Activated T-helper 1 cell treated with Interleukin-2 at 50 U/mL for 16 hours (primary cell): Measurements from ENCODE around the gene BTG2.

Experiments
- DNase-seq: peaks from one replicate; pipeline ENCODE4 v3.0.0-alpha.2; 2020; ENCODE audit warnings: low read depth

BTG2 gene

DNA sequence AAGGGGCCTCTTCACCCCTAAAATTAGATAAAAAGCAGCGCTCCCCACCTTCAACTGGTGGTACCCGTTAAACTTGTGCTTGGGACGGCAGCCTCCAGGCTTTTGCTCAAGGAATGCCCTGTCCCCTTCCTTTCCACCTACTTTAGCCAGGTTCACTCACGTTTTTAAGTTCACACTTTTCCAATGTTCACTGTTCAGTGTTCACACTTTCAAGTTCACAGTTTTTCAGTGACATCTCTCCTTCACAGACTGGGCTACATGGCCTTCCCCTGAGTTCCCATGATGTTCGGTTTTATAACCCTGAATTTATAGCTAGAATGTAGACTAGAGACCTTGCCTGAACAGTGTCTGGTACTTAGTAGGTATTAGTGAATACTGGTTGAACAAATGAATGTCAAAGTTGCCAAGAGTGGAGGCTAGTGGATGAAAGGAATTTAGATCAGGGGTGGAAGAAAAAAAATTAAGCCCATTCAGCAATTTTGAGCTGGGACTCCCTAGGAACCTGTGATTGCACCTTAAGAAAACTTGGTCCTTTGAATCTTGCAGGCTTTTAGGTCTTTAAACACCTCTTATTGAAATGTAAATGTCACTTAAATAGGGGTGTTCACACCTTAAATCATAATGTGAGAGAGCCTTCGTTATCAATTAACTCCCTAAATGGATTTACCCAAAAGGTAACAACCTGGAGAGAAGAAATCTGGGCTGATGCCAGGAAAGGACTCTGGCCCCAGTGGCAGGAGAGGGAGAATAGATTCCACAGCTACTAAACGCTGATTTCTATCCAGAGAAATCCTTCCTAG lies 12.3 kb downstream of the BTG2 start:
- no peak for DNase-seq

DNA sequence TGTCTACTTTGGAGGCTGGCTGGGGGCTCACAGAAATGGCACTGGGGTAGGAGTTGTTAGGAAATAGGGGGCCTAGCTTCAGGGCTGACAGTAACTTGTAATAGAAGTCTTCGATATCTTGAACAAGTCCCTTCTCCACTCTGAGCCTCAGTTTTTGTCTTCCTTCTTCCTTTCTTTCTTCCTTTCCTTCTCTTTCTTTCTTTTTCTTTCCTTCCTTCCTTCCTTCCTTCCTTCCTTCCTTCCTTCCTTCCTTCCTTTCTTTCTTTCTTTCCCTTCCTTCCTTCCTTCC lies 12.9 kb downstream of the BTG2 start:
- no peak for DNase-seq

DNA sequence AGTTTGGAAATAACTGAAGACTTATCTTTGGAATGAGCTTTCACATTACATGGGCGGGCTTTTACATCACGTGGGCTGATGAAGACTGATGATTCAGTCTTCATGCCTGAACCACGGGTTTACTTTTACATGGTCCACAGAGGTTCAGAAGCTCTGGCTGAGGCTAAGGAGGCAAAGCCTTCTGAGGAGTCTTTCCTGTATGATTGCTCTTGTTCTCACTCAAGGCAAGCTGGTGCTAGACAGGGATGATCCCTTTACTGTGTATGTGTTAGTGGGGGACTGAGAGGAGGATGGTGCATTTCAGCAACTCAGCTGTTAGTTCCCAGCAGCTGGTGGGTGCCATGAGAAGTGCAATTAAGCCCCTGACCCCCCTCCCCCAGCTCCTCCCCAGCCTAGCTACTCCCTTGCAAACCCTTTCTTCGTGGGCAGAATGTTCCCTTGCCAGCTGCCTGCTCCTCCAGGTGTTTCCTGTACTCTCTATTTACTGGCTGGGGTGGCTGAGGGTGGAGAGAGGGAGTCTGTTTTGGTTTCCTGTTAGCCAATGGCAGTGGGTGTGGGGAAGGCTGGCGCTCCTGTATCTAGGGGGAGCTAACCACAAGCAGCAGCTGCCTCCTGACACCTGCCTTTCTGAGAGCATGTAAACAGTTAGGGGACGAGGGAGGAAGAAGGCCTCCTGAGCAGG lies 15.4 kb downstream of the BTG2 start:
- peak; percentile 68 for DNase-seq

DNA sequence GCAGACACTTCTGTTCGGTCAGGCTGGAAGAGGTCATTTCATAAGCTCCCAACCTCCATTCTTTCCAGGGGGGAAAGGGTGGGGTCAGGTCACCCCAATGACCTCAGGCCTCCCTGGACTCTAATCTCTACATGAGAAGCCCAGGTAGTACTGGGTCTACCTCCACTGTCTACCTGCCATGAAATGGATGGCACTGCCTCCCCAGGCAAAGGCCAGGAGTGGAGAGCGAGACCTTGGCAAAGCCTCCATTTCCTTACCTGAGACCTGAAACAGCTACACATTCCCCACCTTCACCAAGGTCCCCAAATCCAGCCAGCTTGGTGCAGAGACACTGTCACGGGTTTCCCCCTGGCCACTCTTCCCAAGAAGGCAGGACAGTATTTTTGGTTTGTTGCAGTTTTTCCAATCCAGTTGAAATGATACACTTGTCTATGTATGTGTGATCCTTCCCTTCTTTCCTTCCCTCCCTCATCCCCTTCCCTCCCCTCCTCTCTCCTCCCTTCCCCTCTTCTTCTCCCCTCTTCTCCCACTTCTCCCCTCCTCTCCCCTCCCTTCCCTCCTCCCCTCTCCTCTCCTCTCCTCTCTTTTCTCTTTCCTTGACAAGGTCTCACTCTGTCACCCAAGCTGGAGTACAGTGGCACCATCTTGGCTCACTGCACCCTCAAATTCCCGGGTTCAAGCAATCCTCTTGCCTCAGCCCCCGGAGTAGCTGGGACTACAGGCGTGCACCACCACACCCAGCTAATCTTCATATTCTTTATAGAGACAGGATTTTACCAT lies 16.1 kb downstream of the BTG2 start:
- no peak for DNase-seq

DNA sequence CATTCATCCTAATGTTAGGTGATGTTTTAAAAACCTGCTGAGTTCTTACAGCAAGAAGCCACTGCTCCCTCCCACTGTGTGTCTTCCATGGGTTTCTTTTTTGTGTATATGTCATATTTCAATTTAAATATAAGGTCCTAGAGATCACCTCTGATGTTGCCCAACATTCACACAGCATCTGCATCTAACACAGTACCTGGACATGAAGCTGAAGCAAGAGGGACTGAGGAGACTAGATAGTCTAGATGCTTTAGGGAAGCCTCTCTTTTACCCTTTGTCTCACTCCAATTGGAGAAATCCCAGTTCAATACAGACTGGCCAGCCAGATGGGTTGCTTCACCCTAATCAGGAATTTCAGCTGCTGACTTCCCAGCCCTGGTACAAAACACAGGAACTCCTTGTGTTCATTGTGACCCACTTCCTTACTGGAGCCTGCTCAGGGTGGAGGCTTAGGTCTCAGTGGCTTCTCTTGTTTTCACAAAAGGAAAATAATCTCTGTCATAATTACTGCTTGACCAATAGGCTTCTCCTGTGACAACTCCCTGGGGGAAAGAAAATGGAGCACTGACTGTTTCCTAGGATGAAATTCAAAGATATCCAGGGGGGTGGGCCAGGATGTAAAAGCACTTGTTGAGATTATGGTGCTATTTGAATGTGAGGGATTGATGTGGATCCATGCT lies 17.3 kb downstream of the BTG2 start:
- DNase-seq, result no peak

DNA sequence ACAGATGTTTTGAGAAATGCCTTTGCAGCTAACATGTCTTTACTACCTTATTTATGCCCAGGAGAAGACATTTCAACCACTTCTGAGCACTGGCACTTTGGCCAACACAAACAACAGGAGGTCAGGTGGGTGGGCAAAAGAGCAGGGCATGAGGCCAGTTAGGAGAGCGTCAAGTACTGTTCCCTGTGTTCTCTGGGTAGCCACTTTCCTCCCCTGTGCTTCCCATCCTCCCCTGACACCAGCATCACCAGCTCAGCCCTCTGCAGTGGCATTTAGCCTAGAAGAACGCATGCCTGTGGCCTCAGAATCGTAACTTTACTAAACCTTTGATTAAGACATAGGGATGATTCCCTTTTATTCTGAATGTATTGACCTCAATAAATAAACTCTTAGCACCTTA lies 18.3 kb downstream of the BTG2 start:
- DNase-seq, result no peak

DNA sequence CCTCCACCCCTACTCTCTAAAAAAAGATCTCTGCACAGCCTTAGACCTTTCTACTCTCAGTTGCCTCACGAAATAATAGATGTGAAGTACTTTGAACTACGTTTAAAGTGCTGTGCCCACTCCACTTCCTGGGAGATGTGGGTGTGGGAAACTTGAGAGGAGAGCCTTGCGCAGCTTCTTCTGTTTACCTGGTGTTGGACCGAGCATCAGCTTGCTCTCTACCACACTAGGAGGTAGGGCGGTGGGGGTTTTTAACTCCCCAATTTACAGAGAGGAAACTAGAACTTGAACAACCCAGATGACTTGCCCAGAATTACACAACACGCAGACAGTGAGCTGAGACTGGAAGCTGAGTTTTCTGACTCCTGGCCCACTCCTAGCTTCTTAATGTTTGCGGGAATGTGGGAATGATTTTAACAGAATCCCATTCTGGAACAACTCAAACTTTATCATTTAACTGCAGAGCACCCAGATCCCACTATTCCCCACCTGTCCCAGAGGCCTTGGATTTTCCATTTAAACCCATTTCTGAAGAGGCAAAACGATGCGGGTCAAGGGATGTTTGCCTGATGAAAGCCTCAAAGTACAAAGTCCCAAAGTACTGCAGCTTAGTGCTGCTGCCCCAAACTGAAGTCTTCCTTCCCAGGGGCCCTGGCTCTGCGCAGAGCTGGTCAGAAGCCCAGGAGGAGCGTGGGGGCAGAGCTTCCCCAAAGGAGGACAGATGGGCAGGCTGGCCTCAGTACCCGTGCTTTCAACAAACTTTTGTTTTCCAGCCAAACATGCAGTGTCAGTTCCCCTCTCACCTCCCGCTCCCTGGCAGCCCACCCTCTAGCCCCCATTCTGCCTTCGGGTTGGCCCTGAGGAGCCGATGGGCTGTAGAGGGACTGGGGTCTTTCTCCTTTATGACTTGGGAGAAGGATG lies 19.0 kb downstream of the BTG2 start:
- DNase-seq, result no peak

DNA sequence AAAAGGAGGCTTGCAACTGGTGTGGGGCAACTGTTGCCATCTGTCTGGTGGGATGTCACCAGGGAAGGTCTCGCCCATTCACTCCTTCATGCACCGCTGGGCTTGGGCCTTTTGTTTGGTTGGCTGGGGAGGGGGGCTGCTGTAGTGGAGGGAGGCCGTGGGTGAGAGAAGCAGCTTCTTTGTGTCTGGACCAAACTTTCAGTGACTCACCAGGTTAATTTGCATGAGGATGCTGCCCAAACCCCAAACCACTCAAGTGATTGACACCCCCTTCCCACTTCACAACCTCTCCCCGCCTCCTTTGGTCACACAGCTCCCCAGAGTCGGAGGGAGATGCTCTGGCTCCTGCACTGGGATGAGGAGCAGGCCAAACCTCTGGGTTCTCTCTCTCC lies 19.7 kb downstream of the BTG2 start:
- DNase-seq, result peak; percentile 44

DNA sequence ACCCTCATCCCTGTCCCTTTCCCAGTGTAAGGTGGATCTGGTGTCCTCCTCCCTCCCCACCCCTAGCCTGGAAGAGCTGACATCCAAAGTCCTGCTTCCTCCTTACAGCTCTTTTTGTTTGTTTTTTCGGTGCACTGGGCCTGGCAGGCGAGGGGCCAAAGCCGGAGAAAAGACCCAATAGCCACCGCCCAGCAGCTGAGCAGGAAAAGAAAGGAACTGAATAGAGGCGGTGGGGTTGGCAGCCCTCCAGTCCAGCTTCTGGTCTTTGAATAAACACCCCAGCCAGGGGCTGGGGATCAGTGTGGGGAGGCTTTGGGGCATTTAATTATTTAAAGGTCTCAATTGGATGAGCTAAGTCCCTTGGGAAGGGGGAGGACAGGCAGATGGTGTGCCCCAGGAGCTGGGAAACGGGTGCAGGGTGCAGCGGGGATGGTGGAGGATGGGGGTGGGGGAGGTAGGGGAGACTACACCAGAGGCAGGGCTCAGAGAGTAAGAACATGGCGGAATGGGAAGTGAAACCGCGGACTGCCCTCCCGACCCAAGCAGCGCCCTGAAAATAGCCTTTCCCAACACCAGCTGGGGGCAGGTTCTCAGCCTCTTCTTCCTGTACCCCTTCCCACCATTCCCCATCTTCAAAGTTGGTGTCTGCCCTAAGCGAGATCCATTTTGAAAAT lies 20.2 kb downstream of the BTG2 start:
- DNase-seq, result no peak

DNA sequence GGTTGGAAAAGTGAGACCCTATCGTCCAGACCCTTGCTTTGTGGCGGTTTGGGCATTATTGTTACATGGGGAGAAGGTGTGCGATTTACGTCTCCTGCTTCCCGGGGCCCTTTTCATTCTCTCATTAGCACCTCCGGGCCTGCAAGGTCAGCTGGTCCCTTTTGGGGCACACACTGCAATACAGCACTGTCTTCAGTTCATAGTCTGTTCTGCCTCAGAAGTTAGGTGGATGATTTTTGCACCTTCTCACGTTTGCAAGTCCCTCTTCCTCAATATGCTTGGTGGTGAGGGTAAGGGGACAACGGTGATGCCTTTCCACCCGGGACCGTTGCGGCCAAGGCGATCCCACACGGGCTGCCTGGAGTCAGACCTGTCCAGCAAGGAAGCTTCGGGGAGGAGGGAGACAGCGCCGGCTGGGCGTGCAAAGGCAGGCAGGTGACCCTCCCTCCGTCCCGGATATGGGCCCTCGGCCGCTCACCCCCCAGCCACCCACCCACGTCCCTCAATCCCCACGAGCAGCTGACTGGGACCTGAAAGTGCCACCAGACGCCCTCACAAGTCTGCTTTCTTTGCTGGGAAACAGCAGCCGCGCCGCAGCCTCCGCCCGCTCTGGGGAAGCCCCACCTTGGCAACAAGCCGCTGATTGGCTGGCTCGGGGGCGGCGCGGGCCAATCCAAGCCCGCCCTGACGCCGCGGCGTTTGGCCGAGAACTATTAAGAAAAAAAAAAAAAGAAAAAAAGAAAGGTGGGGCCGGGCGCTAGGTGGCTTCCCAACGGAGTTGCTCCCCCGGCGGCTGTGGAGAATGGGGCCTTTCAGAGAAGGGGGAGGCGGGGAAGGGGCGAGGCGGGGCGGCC lies 21.7 kb downstream of the BTG2 start:
- peak; percentile 92 for DNase-seq

DNA sequence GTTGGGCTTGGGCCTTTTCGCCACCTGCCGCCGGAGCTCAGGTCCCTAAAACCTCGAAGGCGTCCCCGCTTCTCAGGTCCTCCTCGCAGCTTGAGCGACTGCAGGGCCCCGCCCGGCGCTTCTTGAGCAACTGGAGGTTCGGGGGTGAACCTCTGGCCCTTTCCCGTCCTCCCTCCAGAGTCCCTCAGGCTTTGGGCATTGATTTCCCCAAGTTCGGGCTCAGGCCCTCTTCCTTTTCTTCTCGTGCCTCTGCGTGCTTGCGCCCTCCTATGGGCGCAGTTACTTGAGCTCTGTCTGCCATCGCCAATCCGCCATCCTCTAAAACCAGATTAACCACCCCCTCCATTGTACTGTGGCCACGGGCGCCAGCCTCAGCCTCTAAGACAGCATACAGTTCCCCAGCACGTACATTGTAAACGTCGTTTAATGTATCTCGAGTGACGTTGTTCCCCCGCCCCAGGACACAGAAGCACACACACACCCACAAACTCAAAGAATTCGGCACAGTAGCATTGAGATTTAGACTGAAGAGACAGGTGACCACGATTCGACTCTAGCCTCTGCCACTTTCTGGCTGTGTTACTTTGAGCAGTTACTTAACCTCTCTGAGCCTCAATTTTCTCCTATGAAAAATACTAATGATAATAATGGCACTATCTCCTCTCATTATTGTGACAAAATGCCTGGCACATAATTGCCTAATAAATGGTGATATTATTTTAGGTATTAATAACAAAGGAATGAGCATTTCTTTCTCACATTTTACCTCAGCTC lies 22.6 kb downstream of the BTG2 start:
- DNase-seq, result peak; percentile 55

DNA sequence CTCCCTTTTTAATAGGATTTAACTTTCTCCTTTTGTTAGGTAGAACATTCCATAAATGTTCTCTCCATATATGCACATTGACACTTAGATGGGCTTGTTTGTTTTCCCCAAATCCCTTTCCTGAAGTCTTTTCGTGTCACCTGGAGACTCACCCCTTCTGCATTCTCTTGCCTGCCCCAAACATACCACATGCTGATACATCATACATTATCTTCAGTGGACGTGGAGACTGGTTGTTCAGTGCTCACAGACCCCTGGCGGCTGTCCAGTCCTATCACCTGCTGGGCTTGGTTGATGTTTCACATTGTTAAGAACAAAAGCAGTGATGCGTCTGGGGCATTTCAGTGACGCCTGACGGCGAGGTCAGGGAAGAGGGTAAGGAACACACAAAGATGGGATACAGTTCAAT lies 23.4 kb downstream of the BTG2 start:
- DNase-seq, result no peak

DNA sequence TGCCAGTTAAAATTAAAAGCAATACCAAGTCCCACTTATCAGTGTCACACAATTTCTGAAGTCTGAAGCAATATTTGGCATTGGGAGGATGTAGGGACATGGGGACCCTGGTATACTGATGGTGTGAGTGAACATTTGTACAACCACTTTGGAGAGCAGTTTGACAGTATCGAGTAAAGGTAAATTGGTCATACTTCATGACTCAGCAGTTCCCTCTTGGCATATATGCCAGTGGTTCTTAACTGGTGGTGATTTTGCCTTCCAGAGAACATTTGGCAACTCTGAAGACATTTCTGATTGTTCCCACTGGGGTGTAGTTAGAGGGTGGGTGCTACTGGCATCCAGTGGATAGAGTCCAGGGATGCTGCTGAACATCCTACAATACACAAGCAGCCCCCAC lies 25.9 kb downstream of the BTG2 start:
- DNase-seq, result no peak

DNA sequence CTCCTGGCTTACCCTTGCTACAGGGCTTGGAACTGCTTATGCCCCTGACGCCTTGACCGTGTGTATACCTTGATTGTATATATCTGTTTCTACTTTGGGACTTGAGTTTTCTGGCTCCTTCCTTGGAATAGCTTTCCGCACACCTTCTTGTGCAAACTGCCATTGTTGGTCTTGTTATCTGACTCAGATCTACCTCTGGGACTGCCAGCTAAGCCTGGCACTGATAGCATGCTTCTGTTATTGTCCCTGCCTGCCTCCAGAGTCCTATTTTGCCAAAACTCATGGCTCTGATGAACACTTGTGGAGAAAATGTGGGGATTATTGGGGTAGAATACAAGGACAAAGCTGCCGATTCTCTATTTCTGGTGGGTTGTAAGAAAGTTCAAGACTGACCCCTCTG lies 30.2 kb downstream of the BTG2 start:
- no peak for DNase-seq

DNA sequence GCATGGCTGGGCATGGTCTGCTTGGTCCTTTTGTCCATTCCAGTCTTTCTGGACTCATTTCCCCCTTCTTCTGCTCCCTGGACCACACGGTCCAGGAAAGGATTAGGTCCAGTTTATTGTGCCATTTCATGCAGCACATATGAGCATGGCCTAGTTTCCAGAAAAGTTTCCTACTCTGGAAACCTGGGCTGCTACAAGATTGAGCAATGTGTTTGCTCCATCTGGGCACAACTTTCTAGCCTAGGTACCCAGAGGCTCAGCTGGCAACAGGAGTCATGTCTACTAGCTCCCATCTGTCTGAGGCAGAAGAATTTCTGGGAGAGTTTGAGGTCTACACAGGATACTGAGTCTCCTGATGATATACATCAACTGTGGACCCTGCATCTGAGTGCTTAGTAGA lies 30.8 kb downstream of the BTG2 start:
- no peak for DNase-seq

DNA sequence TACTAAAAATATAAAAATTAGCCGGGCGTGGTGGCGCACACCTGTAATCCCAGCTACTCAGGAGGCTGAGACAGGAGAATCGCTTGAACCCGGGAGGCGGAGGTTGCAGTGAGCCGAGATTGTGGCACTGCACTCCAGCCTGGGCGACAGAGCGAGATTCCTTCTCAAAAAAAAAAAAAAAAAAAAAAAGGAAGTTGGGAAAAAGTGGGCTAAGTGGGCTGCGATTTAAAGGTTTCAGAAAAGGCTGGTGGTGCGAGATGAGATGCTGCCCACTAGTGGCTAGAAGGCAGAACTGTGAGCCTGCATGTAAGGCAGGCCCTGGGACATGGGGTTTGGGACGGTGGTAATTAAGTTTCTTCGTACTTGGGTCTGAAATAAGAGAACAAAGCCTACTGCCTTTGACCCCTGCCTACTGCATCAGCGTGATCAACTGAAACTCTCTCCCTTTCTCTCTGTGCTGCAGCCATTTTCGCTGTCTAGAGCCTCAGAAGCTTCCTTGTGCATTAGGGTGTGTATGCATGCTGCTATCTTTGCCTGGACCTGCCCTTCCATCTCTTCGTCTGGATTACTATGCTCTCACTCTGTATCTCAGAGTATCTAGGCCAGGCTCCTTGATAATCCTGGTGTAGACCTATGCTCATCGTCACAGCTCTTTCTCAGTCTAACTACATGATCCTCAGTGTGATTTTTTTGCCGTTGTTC lies 33.2 kb downstream of the BTG2 start:
- peak; percentile 42 for DNase-seq

DNA sequence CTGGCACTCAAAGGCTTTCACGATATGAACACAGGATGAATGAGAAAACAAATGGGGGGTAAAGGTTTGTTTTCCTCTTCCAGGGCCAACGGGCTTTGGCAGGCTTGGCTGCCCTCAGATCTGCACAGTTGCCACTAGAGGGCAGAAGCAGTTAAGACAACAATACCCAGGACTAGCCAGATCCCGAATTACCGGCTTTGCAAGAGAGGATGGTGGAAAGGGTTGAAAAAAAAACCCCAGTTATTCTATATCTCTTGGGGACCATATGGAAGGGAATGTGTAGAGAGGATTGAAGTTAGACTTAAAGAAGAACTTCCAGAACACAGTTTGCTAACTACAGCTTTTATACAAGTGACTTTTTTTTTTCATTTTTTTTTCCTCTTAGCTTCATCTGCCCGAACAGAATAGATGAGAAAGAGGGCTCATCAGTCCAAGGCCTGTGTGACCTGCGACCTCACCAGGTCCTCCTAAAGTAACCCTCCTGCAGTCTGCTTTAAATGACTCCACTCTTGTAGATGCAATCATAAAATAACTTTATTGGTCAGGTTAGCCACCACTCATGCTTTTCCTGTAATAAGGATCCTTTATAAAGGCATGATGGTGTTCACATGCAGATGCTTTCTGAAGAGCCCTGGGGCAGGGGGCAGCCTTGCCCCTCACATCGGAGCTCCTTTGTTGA lies 34.9 kb downstream of the BTG2 start:
- DNase-seq, result no peak
